OCI-LY7 (cell line): Measurements from ENCODE around the gene STXBP3. TPM values are rescaled to one million over a fixed set of nuclear protein-coding genes. Genes with fewer than 3 reads are reported as not detected.

Experiments
- BruUV-seq: library from RNA; stranded (reverse); fragments of 400-500 nt; replicated peaks from 2 replicates; lab custom pipeline; 2021; lab: Mats Ljungman, UMichigan
- CTCF ChIA-PET: fragments of 300-600 bp; sonication (Branson Sonifier 250); formaldehyde crosslinking; loops from one replicate; lab custom pipeline; 2022; ENCODE audit warnings: antibody characterized with exemption; ENCODE audit not compliant: unreplicated experiment; lab: Charles Lee
- POLR2A ChIA-PET: fragments of 300-600 bp; sonication (Branson Sonifier 250); formaldehyde crosslinking; loops from one replicate; lab custom pipeline; 2022; ENCODE audit warnings: antibody characterized with exemption; lab: Charles Lee
- DNase-seq: peaks from one replicate; pipeline ENCODE4 v3.0.0-alpha.2; 2015; ENCODE audit warnings: low spot score
- H2AFZ ChIP-seq: fragments of 200-600 bp; sonication (generic), shearing (Covaris generic); 2 replicates; pipeline ENCODE4 v1.6.1; 2014; ENCODE audit warnings: mild to moderate bottlenecking, antibody characterized with exemption, low read length, moderate library complexity
- H3K27ac ChIP-seq: fragments of 200-600 bp; sonication (generic); 2 replicates; pipeline ENCODE4 v1.5.1; 2014; ENCODE audit warnings: mixed run types, low read depth, mild to moderate bottlenecking, moderate library complexity, low read length, inconsistent platforms; ENCODE audit not compliant: poor library complexity, severe bottlenecking
- H3K36me3 ChIP-seq: fragments of 200-600 bp; sonication (generic); 2 replicates; pipeline ENCODE4 v1.6.1; 2014; ENCODE audit warnings: mild to moderate bottlenecking, antibody characterized with exemption, low read length, moderate library complexity, mixed read lengths; ENCODE audit not compliant: insufficient read depth
- H3K4me1 ChIP-seq: fragments of 200-600 bp; sonication (generic); 2 replicates; pipeline ENCODE4 v1.5.1; 2014; ENCODE audit warnings: mild to moderate bottlenecking, low read length; ENCODE audit not compliant: insufficient read depth, poor library complexity, severe bottlenecking
- H3K4me2 ChIP-seq: fragments of 200-600 bp; sonication (generic); 2 replicates; pipeline ENCODE4 v1.6.1; 2014; ENCODE audit warnings: mild to moderate bottlenecking, low read length
- H3K4me3 ChIP-seq: fragments of 200-600 bp; sonication (generic); 2 replicates; pipeline ENCODE4 v1.5.1; 2014; ENCODE audit warnings: mild to moderate bottlenecking, low read depth, low read length; ENCODE audit not compliant: poor library complexity, severe bottlenecking
- H3K79me2 ChIP-seq: fragments of 200-600 bp; sonication (generic); 2 replicates; pipeline ENCODE4 v1.6.1; 2016; ENCODE audit warnings: low read depth, mild to moderate bottlenecking, low read length, moderate library complexity, mixed read lengths; ENCODE audit not compliant: insufficient read depth
- H3K9me2 ChIP-seq: fragments of 200-600 bp; sonication (generic); 2 replicates; pipeline ENCODE4 v1.6.1; 2016; ENCODE audit warnings: mild to moderate bottlenecking, low read length, mixed read lengths; ENCODE audit not compliant: insufficient read depth
- H3K9me3 ChIP-seq: fragments of 200-600 bp; sonication (generic); 2 replicates; pipeline ENCODE4 v1.6.1; 2014; ENCODE audit warnings: mild to moderate bottlenecking, mixed run types, low read length, mixed read lengths
- H4K20me1 ChIP-seq: fragments of 200-600 bp; sonication (generic); 2 replicates; pipeline ENCODE4 v1.6.1; 2014; ENCODE audit warnings: mild to moderate bottlenecking, antibody characterized with exemption, low read length, moderate library complexity, mixed read lengths; ENCODE audit not compliant: insufficient read depth
- CTCF ChIP-seq: fragments of 200-600 bp; sonication (generic); conservative IDR thresholded peaks from 2 replicates; pipeline ENCODE4 v1.5.1; 2014; ENCODE audit warnings: mild to moderate bottlenecking, antibody characterized with exemption, low read length, moderate library complexity, mixed read lengths
- EZH2phosphoT487 ChIP-seq: fragments of 200-600 bp; sonication (generic); IDR thresholded peaks from 2 replicates; pipeline ENCODE4 v1.6.1; 2018; ENCODE audit warnings: low read depth, borderline replicate concordance, mild to moderate bottlenecking, mixed run types, antibody characterized with exemption, low read length, moderate library complexity, mixed read lengths
- intact Hi-C: fragments of 100-400 bp; cut with micrococcal nuclease; formaldehyde crosslinking; loops from one replicate; pipeline ENCODE4 v1.10.0; 2022; ENCODE audit not compliant: unreplicated experiment
- total RNA-seq, 2 experiments: library from RNA; depleted of rRNA in 1 of 2; stranded (reverse); fragments of >200 nt in 1 of 2; shearing (Covaris generic) in 1 of 2; gene quantifications; 2 replicates each; pipeline ENCODE4 v1.2.3, GENCODE V29; 2014 to 2022

Gene STXBP3
- total RNA-seq, 2 experiments from 2014 or later, result 27.7 to 38.2 TPM

GRCh38 chr1:108826081-108826635 lies 79.7 kb downstream of the STXBP3 start:
- Histone ChIP-seq H3K79me2 (no peaks in the 10 kb centered on the region), H3K27ac (no peak overlapping the region), H3K4me1 (no peaks in the 10 kb centered on the region), H3K36me3 (no peaks in the 10 kb centered on the region), H3K4me3 (no peak overlapping the region), H3K4me2 (no peak overlapping the region), H3K9me2 (no peaks in the 10 kb centered on the region), H4K20me1 (no peaks in the 10 kb centered on the region; the same call in 1 of the 2 replicates), H2AFZ (no peak overlapping the region), H3K9me3 (no peaks in the 10 kb centered on the region)
- no TSS peak for BruUV-seq
- DNase-seq, result no peak
- ChIA-PET CTCF (no interaction called here), POLR2A (interaction anchor here (1.0 to 1.4 kb wide), 2 partner anchors 11 to 70 kb away, joined by 3 read pairs; no protein-coding TSS in a partner anchor)
- TF ChIP-seq EZH2phosphoT487 (no peak), CTCF (no peak)
- intact Hi-C loops, result no loop called here

GRCh38 chr1:108828074-108828961 lies 81.8 kb downstream of the STXBP3 start:
- Histone ChIP-seq H3K4me3 (no peak overlapping the region), H3K27ac (no peak overlapping the region), H3K4me1 (no peaks in the 10 kb centered on the region), H3K9me3 (no peaks in the 10 kb centered on the region), H3K9me2 (no peaks in the 10 kb centered on the region), H3K4me2 (no peak overlapping the region), H3K36me3 (no peaks in the 10 kb centered on the region), H4K20me1 (no peaks in the 10 kb centered on the region; the same call in 1 of the 2 replicates), H2AFZ (peak overlapping the region; percentile 15; the same call in 1 of the 2 replicates), H3K79me2 (no peaks in the 10 kb centered on the region)
- peak; percentile 79 for DNase-seq
- intact Hi-C loops, result loop anchor here (1.0 kb wide), 2 partner anchors 70 to 284 kb away; a partner anchor contains a TSS
- TF ChIP-seq CTCF (peak; percentile 92), EZH2phosphoT487 (no peak)
- POLR2A ChIA-PET, result interaction anchor here (0.6 to 2.6 kb wide), 5 partner anchors 8 to 1653 kb away, joined by 3 to 9 read pairs (median 4); no protein-coding TSS in a partner anchor
- CTCF ChIA-PET, result interaction anchor here (1.2 kb wide), 1 partner anchor 284 kb away, joined by 3 read pairs; a partner anchor contains a TSS
- BruUV-seq, result no TSS peak
